Neural progenitor cell (in vitro differentiated cells): ENCODE measurements around the gene NANOGP8.

Experiments used
- EZH2 ChIP-seq: fragments of 200-600 bp; sonication (generic); IDR thresholded peaks from 2 replicates; pipeline ENCODE4 v1.6.1; 2017; ENCODE audit warnings: antibody characterized with exemption, mild to moderate bottlenecking, moderate library complexity
- TF ChIP-seq, protein P1 (sequence below): fragments of 200-600 bp; sonication (generic); IDR thresholded peaks from 2 replicates; pipeline ENCODE4 v1.5.1; 2017; ENCODE audit warnings: antibody characterized with exemption, mild to moderate bottlenecking

DNA sequence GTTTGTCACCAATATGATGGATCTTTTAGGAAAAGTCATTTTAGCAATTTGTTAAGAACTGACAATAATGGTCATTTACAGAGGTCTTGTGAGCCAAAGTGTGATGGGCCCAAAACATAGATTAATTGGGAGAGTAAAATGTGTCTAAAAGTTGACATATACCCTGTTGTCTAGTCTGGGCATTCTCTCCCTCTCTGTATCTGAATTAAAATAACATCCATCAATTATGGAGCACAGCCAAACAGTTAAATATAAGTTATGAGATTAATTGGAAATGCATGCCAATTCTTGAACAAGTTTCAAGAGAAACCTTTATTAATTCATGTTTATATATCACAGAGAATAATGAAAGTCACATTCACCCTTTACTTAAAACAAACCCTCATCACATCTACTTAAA is 13.6 kb upstream of the NANOGP8 start:
- TF ChIP-seq, protein P1, sequence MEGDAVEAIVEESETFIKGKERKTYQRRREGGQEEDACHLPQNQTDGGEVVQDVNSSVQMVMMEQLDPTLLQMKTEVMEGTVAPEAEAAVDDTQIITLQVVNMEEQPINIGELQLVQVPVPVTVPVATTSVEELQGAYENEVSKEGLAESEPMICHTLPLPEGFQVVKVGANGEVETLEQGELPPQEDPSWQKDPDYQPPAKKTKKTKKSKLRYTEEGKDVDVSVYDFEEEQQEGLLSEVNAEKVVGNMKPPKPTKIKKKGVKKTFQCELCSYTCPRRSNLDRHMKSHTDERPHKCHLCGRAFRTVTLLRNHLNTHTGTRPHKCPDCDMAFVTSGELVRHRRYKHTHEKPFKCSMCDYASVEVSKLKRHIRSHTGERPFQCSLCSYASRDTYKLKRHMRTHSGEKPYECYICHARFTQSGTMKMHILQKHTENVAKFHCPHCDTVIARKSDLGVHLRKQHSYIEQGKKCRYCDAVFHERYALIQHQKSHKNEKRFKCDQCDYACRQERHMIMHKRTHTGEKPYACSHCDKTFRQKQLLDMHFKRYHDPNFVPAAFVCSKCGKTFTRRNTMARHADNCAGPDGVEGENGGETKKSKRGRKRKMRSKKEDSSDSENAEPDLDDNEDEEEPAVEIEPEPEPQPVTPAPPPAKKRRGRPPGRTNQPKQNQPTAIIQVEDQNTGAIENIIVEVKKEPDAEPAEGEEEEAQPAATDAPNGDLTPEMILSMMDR: no peak
- no peak for TF ChIP-seq EZH2
